UCSD-AML1 (cell line): ENCODE measurements around the gene HAAO.

Experiments
- DNase-seq: peaks from one replicate; lab custom pipeline; 2025; ENCODE audit not compliant: unreplicated experiment; lab: John Stamatoyannopoulos, UW

Gene HAAO

GRCh38 chr2:42768706-42769256 lies 23.6 kb downstream of the HAAO start:
- no peak for DNase-seq

GRCh38 chr2:42767899-42768705 lies 24.3 kb downstream of the HAAO start:
- DNase-seq, result no peak

DNA sequence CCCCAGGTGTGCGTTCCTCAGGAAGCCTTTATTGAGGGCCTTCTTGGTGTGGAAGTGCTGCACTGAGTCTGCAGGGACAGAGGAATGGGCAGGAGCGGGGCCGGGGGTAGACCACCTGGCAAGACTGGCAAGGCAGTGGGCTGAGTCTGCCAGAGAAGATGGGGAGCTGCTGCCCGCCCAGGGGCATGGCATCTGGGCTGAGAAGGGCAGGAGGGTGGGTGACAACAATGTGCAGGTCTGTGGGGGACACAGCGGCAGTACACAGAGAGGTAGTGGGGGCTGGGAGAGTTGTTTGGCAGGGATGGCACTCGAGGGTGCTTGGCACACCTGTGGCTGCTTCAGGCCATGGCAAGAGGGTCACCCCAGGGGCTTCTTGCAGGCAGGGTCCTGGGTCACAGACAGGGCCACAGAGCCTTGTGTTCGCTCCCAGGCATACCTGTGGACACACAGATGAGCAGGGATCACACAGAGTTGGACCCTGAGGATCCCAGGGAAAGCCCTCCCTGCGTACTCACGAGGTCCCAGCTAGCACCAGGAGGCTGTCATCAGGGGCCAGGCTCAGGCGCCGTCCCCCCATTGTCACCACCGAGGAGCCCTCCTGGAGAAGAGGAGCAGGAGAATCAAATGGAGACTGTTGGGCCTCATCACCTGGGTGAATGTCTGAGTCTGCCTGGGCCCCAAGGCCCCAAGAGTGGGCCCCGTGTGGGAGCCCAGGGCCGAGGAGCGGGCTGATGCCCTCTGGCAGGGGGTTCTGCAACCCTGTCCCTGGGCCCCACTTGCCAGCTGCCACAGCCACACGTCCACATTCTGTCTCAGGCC lies 25.1 kb downstream of the HAAO start:
- DNase-seq, result no peak

DNA sequence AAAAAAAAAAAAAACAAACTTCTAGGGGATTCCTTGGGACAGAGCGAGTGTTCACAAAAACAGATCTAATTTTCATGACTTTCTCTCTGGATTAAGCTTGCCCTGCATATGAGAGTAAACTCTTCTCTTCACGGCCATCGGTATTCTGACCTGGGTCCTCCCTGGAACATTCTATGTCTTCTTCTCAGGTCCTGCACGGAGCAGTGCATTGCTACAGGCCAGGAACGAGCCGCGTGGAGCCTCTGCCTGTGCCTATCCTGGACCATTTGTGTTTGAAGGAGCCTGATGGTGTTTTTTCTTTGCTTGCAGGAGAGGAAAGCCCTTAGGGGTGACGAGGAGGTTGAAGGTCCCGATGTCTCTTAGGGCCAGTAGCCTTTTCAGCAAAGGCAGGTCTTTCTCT lies 26.7 kb downstream of the HAAO start:
- no peak for DNase-seq

- no peak for DNase-seq
Measured at GRCh38 chr2:42764901-42765300, 27.5 kb downstream of the HAAO start.

GRCh38 chr2:42764096-42764495 lies 28.3 kb downstream of the HAAO start, which contains the start of gene OXER1:
Gene OXER1 (minus strand): TSS chr2:42764135. CDS start chr2:42764062, 73 bp downstream.
- peak; percentile 86 for DNase-seq

DNA sequence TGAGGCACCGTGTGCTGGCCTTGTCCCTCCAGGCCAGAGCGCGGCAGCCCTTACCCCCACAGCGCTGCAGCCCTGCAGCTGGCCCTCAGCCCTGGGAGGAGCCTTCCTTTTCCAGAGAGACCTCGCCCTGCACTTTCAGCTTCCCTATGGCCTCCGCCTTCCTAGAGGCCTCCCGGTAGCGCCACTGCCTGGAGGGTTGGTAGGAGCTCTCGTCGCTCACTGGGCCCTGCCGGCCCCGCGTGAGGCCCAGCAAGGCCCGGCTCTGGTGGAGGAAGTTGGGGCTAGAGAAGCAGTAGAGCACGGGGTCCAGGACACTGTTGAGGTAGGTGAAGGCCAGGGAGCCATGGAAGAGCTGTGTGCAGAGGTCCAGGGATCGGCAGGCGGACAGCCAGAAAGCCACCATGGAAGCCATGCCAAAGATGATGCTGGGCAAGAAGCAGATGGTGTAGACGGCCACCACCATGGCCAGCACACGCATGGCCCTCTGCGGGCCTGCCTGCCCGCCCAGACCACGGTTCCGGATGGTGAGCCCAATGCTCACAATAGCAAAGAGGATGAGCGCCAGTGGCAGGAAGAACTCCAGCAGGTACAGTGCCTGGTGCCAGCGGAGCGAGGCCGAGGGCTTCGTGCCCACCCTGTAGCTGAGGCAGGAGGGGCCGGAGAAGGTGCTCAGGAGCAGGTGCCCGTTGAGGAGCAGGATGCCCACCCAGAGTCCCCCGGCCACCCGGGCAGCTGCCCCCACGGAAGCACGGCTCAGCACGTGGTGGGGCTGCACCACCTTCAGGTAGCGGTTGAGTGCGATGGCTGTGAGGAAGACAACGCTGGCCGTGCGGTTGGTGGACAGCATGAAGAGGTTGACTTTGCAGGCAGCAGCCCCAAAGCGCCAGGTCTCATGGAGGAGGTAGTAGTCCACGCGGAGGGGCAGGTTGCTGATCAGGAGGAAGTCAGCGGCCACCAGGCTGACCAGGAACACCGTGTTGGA lies 29.3 kb downstream of the HAAO start:
- no peak for DNase-seq

- DNase-seq, result no peak
Measured at GRCh38 chr2:42762155-42762554, 30.2 kb downstream of the HAAO start.

DNA sequence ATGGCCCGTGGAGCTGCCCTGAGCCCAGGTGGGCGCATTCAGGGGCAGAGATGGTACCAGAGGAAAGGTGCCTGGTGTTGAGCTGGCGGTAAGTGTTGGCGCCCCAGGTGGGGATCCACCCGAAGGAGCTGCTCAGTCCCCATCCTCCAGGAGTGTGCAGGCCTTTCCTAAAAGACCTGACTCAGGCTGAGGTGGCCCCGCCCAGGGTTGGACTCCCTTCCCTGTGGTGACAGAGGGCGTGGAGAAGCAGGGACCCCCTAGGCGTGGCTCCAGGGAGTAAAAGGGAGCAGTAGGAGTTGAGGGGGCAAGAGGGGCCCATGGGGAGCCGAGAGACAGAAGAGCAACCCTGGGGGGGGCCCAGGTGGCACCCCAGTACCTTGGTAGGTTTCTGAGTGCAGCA lies 30.8 kb downstream of the HAAO start:
- no peak for DNase-seq

GRCh38 chr2:42758751-42759150 lies 33.6 kb downstream of the HAAO start:
- no peak for DNase-seq

DNA sequence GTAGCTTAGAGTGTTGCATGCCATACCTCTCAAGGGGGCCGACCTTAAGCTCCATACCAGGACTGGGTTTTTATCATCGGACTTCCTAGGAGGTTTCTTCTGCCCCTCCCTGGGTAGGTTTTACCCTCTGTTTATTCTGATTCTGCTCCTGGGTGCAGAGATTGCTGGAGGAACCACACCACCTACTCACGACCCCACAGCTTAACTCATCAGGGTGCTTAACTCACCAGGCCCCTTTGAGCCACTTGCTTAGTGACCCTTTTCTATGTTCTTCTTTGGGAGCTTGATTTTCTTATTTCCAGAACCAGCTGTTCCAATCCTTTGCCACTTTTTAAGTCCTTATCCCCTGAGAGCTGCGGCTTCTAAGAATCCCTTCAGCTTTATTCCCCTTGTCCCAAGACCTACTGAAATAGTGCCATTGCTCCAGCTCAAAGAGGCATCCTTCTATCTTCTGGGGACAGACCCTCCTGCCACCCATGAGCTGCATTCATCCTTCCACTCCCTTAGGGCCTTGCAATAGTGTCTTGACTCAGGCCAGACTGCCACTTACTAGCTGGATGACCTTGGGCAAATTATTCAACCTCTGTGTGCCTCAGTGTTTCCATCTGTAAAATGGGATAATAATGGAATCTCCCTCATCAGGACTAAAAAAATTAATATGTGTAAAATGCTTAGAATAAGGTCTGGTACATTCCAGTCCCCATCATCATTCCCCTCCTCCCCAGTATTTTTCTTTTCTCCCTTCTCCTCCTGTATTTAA lies 34.2 kb downstream of the HAAO start:
- DNase-seq, result no peak

DNA sequence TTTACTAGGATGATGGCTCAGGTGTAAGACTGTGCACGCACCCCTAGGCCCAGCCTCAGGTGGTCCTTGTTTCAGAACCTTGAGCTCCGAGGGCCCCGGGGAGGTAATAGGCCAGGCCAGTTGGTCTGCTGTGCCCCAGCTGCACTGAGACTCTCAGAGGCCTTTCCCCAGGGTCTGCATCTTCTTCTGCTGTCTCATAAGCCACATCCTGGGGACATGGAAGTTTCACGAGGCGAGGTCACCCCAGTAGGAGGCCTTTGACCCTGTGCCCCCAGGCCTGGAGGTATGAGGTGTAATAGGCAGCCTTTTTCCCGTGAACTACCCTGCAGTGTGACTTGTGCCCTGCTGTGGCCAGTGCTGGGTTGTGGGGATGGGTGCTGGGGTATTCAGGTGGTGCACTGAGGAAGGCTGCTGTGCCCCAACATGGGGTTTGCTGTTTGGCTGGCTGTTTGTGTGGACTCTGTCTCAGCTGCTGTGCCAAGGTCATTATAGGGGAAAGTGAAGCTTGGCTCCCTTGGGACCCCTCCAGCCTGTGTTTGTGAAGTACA lies 35.3 kb downstream of the HAAO start:
- DNase-seq, result no peak

- no peak for DNase-seq
Measured at GRCh38 chr2:42756150-42756775, 36.1 kb downstream of the HAAO start.

GRCh38 chr2:42755191-42755880 lies 37.0 kb downstream of the HAAO start:
- no peak for DNase-seq

DNA sequence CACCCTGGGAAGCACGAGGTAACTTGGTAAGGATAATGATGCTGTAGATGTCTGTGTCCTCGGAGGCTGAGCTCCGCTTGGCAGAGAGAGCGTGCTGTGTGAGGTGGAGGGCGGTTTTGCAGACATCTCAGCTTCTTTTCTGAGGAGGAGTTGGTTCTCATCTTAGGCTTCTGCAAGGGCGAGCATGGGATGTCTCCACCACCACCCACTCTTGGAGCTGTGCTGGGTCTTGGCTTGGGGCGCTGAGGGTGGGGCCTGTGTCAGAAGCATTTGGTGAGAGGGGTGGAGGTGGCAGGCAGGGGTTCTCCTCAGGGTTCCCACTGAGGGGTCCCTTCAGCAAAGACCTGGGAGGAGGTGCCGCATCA lies 37.6 kb downstream of the HAAO start:
- DNase-seq, result no peak

DNA sequence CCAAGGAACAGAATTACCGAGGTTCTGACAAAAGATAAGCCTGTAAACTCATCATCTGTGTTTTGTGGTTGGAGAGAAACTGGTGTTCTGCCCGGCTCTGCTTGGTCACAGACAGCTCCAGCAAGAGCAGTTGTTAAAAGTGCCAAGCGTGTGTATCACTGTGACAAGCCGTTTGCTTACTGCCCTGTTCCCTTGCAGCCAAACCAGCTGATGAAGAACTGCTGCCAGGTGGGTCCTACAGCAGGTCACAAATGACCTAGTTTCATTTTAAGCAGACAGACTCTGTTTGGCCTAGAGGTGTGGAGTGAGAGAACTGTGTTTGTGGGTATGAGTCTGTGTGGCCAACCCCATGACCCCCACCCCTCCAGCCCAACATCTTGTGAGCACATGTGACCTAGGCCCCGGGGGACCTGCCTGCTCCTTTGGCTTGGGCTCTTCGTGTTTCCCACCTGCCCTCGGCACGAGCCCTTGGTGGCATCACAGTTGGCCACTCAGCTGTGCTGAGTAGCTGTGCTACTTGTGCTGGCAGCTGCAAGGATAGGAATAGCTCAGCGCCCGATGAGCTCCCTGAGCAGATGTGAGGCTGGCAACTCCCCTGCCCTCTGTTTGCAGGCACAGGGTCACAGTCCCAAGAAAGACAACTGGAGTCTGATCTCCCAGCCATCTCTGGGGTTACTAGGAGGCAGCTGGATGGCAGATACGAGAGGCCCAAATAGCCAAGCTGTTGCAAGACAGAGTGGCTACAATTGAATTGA lies 38.2 kb downstream of the HAAO start:
- no peak for DNase-seq

- no peak for DNase-seq
Measured at GRCh38 chr2:42752816-42753813, 39.3 kb downstream of the HAAO start.
